B cell (primary cell): ENCODE measurements around the gene BICDL2. TPM values are rescaled to one million over a fixed set of nuclear protein-coding genes. Genes with fewer than 3 reads are reported as not detected.
"Not testable (repeated sequence)": the region's sequence is repeated elsewhere in the genome, so short reads cannot be mapped to it uniquely, and the experiment has no call there.

Experiments
- ATAC-seq: fragments of 200-7000 bp; cut with Tn5 transposase; one replicate; pipeline ENCODE4 v1.10.0; 2021; ENCODE audit warnings: low read depth, mild to moderate bottlenecking, moderate number of reproducible peaks, moderate library complexity
- CTCF ChIA-PET: fragments of 350-600 bp; sonication (Branson Sonifier 250); formaldehyde crosslinking; loops from one replicate; lab custom pipeline; 2021; ENCODE audit warnings: antibody characterized with exemption, inconsistent platforms; lab: Charles Lee
- POLR2A ChIA-PET: fragments of 350-600 bp; sonication (Branson Sonifier 250); formaldehyde crosslinking; loops from one replicate; lab custom pipeline; 2021; ENCODE audit warnings: antibody characterized with exemption; lab: Charles Lee
- DNase-seq: peaks from one replicate; pipeline ENCODE4 v3.0.0; 2013
- H2AFZ ChIP-seq: 2 replicates; pipeline ENCODE4 v1.6.1; 2012; ENCODE audit warnings: mild to moderate bottlenecking, low read depth, low read length; ENCODE audit not compliant: insufficient read depth, poor library complexity, severe bottlenecking
- H3K27ac ChIP-seq, 2 donors: 1 replicate in 1 of 2; 2 replicates in 1 of 2; pipeline ENCODE4 v1.5.1; 2012 to 2013; ENCODE audit warnings: low read length in 2 of 2, mild to moderate bottlenecking in 2 of 2, moderate library complexity in 1 of 2
- H3K27me3 ChIP-seq, 4 experiments: fragments of 200-600 bp in 1 of 4; sonication (generic) in 1 of 4; replicated peaks in 1 of 4; 1 replicate in 2 of 4; 2 replicates in 2 of 4; pipeline versions ENCODE4 v1.6.1 to v1.7.0; 2013 to 2016; ENCODE audit warnings: low read length in 3 of 4, mild to moderate bottlenecking in 2 of 4, mixed read lengths in 1 of 4, moderate library complexity in 1 of 4; ENCODE audit not compliant: insufficient read depth in 4 of 4, control insufficient read depth in 3 of 4; ENCODE audit errors: control extremely low read depth in 1 of 4
- H3K36me3 ChIP-seq, 2 experiments: replicated peaks in 1 of 2; 1 replicate in 1 of 2; 2 replicates in 1 of 2; pipeline versions ENCODE4 v1.6.1 to v1.7.1; 2013; ENCODE audit warnings: low read length in 1 of 2; ENCODE audit not compliant: insufficient read depth in 2 of 2, control insufficient read depth in 1 of 2; ENCODE audit errors: control extremely low read depth in 1 of 2, extremely low read depth in 1 of 2
- H3K4me1 ChIP-seq, 2 donors: fragments of 200-600 bp in 1 of 2; sonication (generic) in 1 of 2; 1 replicate in 1 of 2; 2 replicates in 1 of 2; pipeline versions ENCODE4 v1.5.1 to v1.6.1; 2013 to 2017; ENCODE audit warnings: low read length in 2 of 2; ENCODE audit not compliant: control insufficient read depth in 2 of 2, insufficient read depth in 2 of 2
- H3K4me2 ChIP-seq: replicated peaks from 2 replicates; pipeline ENCODE3; 2012; ENCODE audit warnings: mild to moderate bottlenecking, low read depth, low read length; ENCODE audit not compliant: poor library complexity, severe bottlenecking
- H3K4me3 ChIP-seq, 5 experiments: fragments of 200-600 bp in 1 of 5; sonication (generic) in 1 of 5; 1 replicate in 3 of 5; 2 replicates in 2 of 5; pipeline versions ENCODE4 v1.5.1 to v1.7.0; 2011 to 2016; ENCODE audit warnings: low read length in 4 of 5, mild to moderate bottlenecking in 4 of 5, low read depth in 2 of 5, control low read depth in 1 of 5, moderate library complexity in 1 of 5; ENCODE audit not compliant: insufficient read depth in 1 of 5; ENCODE audit errors: control extremely low read depth in 1 of 5, extremely low read depth in 1 of 5
- H3K79me2 ChIP-seq: fragments of 200-600 bp; sonication (generic); one replicate; pipeline ENCODE4 v1.6.0; 2016; ENCODE audit warnings: low read length; ENCODE audit not compliant: control insufficient read depth, insufficient read depth
- H3K9ac ChIP-seq: fragments of 200-600 bp; sonication (generic); 2 replicates; pipeline ENCODE4 v1.6.1; 2017; ENCODE audit warnings: mild to moderate bottlenecking, low read length, moderate library complexity
- H3K9me3 ChIP-seq, 3 donors: one replicate each; pipeline versions ENCODE4 v1.6.1 to v1.7.1; 2013; ENCODE audit warnings: low read length in 2 of 3; ENCODE audit not compliant: control insufficient read depth in 2 of 3, insufficient read depth in 1 of 3; ENCODE audit errors: control extremely low read depth in 1 of 3
- H4K20me1 ChIP-seq: 2 replicates; pipeline ENCODE4 v1.6.0; 2012; ENCODE audit warnings: mild to moderate bottlenecking, low read length; ENCODE audit not compliant: insufficient read depth, control insufficient read depth, poor library complexity, severe bottlenecking
- H3K27ac Mint-ChIP-seq: one replicate; pipeline ENCODE4 v1.8.0; 2021; ENCODE audit warnings: mixed read lengths
- H3K27me3 Mint-ChIP-seq: one replicate; pipeline ENCODE4 v1.8.0; 2021; ENCODE audit warnings: mixed read lengths
- H3K4me1 Mint-ChIP-seq: one replicate; pipeline ENCODE4 v1.8.0; 2021; ENCODE audit warnings: mixed read lengths
- H3K4me3 Mint-ChIP-seq: one replicate; pipeline ENCODE4 v1.8.0; 2021; ENCODE audit warnings: mixed read lengths
- H3K9me3 Mint-ChIP-seq: one replicate; pipeline ENCODE4 v1.8.0; 2022; ENCODE audit warnings: mixed read lengths; ENCODE audit not compliant: insufficient read depth
- CTCF ChIP-seq: fragments of 200-600 bp; IDR thresholded peaks from one replicate; pipeline ENCODE4 v1.8.0; 2022; ENCODE audit warnings: antibody characterized with exemption, mild to moderate bottlenecking
- EZH2 ChIP-seq: IDR thresholded peaks from 2 replicates; pipeline ENCODE4 v1.6.1; 2012; ENCODE audit warnings: borderline replicate concordance, low read depth, mild to moderate bottlenecking, moderate library complexity, low read length; ENCODE audit not compliant: insufficient read depth, poor library complexity, severe bottlenecking
- WGBS: methylation state at CpG from one replicate; pipeline ENCODE4 v1.1.5; 2013; ENCODE audit warnings: missing lambda C conversion rate; ENCODE audit not compliant: insufficient coverage; 5-methylcytosine and 5-hydroxymethylcytosine counted together
- intact Hi-C: fragments of 100-400 bp; cut with micrococcal nuclease; formaldehyde crosslinking; loops from one replicate; pipeline ENCODE4 v1.10.0; 2022
- polyA plus RNA-seq: library from polyadenylated mRNA; depleted of rRNA; stranded (reverse); fragments of >200 nt; gene quantifications from 2 replicates; pipeline ENCODE4 v1.2.3, GENCODE V29; 2012
- total RNA-seq, 2 donors: library from RNA; stranded (reverse); fragments of 120-200 nt in 1 of 2; gene quantifications; 1 replicate in 1 of 2; 2 replicates in 1 of 2; pipeline versions ENCODE4 v1.2.3 to v1.2.4, GENCODE V29; 2013 to 2022

Gene BICDL2
- total and polyA plus RNA-seq, 2 donors (not counting 1 experiment from before 2014, with no cell fraction given), result 0.20 TPM; not detected in 1

GRCh38 chr16:3081957-3082356 lies 45.2 kb upstream of the BICDL2 start:
- H3K27ac Mint-ChIP-seq, H3K4me3 ChIP-seq, H3K9me3 ChIP-seq, ATAC-seq, H3K79me2 ChIP-seq, H3K27ac ChIP-seq, H3K4me2 ChIP-seq, H3K27me3 Mint-ChIP-seq, DNase-seq, intact Hi-C loops, H4K20me1 ChIP-seq, H3K9me3 Mint-ChIP-seq, H3K9ac ChIP-seq, H3K36me3 ChIP-seq, POLR2A ChIA-PET, CTCF ChIA-PET, H3K4me1 ChIP-seq, H3K27me3 ChIP-seq, H3K4me3 Mint-ChIP-seq, H2AFZ ChIP-seq: not testable (repeated sequence)
- H3K4me1 Mint-ChIP-seq, result peaks cover 11% of the 10 kb centered on the region
- WGBS, result 93% methylated on average over 13 of the region's 13 CpGs

GRCh38 chr16:3080024-3080423 lies 43.3 kb upstream of the BICDL2 start:
- intact Hi-C loops, result no loop called here
- DNase-seq (no peak), ATAC-seq (no peak)
- H3K4me3 ChIP-seq, result no peak overlapping the region
- H3K9me3 ChIP-seq, result peaks cover 0 to 17% (median 7%) of the 10 kb centered on the region in 3 donors
- H3K79me2 ChIP-seq, result peaks cover 3% of the 10 kb centered on the region
- Mint-ChIP-seq H3K27ac (no peak overlapping the region), H3K4me3 (no peak overlapping the region), H3K4me1 (peaks cover 29% of the 10 kb centered on the region), H3K27me3 (no peaks in the 10 kb centered on the region), H3K9me3 (no peaks in the 10 kb centered on the region)
- H3K9ac ChIP-seq, result no peak overlapping the region
- peaks cover 23 to 24% of the 10 kb centered on the region in 2 donors for H3K4me1 ChIP-seq
- 96% methylated on average over 15 of the region's 17 CpGs for WGBS
- H3K27ac ChIP-seq, result no peak overlapping the region
- ChIA-PET POLR2A (no interaction called here), CTCF (interaction anchor here (1.2 to 6.1 kb wide), 3 partner anchors 20 to 49 kb away, joined by 3 to 35 read pairs (median 4); no protein-coding TSS in a partner anchor)
- no peaks in the 10 kb centered on the region for H4K20me1 ChIP-seq
- TF ChIP-seq EZH2 (no peak), CTCF (no peak)
- no peaks in the 10 kb centered on the region for H3K36me3 ChIP-seq
- H2AFZ ChIP-seq, result no peak overlapping the region
- no peak overlapping the region for H3K4me2 ChIP-seq
- no peaks in the 10 kb centered on the region for H3K27me3 ChIP-seq
